Stimulated activated CD4-positive, alpha-beta T cell treated with anti-CD3 and anti-CD28 coated beads, Interleukin-12 subunit alpha, Interleukin-12 subunit beta, amount 100 ng/mL, for 4 hours (primary cell): ENCODE data around the gene SSBP2.
A peak's percentile ranks its signal among the peaks of the same experiment; 100 is the strongest.
"Not testable (repeated sequence)": the region's sequence is repeated elsewhere in the genome, so short reads cannot be mapped to it uniquely, and the experiment has no call there.

Experiments
- DNase-seq: peaks from one replicate; pipeline ENCODE4 v3.0.0-alpha.2; 2020

The SSBP2 gene

DNA sequence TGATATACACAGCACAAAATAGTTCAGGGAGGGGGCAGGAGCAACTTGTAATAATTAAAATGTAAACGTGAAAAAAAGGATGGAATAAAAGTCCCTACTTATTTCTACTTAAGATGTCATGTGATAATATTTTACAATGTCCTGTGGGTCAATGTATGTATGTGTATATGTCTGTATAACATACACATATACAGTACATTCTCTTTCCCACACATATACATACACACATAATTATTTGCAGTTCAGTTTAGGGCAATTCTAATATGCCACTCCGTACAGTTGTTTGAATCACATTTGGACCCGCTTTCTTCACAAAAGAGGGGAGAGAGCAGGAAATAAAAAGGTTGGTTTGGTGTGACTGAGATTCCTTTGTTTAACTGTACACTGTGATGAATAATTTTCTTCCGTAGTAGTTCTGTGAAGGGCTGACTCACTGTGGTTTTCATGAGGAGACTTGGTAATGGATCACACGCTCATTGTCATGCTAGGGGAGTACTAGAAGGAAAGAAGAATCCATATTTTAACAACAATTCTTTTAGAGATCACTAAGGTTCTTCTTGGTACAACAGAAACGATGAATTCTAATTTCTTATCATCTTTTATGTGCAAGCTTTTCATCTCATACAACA, 330.7 kb downstream of the SSBP2 start:
- DNase-seq, result no peak

DNA sequence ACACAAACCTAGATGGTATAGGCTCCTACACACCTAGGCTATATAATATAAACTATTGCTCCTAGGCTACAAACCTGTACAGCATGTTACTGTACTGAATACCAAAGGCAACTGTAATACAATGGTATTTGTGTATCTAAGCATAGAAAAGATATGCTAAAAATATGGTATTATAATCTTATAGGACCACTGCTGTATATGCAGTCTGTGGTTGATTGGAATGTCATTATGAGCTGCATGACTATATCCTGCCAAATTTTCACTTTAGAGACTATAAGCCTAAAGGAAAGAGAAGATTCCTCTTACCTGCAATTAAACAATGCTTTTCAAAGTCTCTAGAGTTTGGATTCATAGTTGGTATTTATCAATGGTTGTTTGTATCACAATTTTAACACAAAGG, 332.3 kb downstream of the SSBP2 start:
- no peak for DNase-seq

DNA sequence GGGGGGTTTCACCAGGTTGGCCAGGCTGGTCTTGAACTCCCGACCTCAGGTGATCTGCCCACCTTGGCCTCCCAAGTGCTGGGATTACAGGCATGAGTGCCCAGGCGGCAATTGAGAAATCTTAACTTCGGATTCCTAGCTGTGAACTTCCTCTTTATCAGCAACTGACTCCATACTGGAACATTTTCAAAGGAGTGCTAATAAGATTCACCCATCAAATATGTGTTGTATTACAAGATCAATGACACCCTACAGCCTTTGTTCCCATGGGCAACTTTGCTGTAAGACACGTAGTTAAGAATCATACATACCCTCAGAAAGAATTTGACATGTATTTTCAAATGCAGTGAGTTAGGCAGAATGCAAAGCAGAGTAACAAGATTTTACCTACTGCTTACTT, 333.8 kb downstream of the SSBP2 start:
- DNase-seq, result no peak

DNA sequence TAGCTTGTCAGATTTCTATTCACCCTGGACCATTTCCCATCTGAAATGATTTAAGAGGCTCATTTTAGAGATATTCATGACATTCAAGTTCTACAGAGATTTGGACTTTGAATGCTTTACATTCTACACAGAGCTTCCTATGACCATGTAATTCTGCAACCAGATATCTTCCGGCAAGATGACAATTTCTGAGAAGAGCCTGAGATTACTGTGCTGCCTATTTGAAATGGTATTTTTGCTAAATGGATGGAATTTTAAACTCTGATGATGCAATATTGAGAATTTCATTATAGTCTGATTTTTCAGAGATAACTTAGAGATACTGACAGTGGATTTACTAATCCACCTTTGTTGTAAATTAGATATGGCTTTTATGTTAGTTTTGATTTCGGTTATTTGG, 341.0 kb downstream of the SSBP2 start:
- no peak for DNase-seq

DNA sequence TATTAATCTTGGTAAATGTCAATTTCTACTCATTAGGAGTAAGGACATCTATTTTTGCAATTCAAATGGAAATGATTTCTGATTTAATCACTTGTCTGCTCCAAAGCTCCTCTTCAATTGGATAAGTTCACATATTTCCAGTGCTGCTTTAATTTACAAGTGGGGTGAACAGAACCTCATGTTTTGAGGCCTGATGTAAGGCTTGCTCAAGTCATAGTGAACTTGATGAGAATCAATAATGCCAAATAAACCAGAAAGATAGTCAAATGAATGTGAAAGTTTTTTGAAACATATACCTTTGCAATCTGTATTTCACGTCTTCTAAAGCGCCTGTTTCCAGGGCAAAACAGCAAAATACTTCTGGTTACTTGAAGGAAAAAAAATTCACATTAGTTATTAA, 341.5 kb downstream of the SSBP2 start:
- no peak for DNase-seq

DNA sequence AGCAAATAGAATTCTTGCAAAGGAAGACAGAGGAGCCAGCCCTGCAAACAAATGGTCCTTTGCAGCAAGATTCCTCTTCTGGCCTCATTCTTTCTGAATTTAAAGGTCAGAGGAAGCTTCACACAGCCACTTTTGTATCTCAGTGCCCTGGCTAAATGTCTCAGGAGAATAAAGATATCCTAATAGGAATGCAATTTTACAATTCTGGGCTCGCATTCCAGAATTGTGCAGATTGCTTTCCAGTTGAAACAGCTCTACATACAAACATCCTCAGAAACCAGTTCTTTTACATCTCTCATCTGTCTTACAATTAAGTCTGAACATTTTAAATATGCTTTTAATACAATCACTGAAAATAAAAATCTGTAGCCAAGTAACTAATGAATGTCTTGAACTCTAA, 342.4 kb downstream of the SSBP2 start:
- no peak for DNase-seq

DNA sequence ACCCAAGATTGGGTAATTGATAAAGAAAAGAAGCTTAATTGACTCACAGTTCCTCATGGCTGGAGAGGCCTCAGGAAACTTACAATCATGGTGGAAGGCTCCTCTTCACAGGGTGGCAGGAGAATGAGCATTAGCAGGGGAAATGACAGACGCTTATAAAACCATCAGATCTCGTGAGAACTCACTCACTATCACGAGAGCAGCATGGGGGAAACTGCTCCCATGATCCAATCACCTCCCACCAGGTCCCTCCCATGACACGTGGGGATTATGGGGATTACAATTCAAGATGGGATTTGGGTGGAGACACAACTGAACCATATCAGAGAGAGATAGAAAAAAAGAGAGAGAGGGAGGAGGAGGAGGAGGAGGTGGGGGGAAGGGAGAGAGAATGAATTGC, 343.1 kb downstream of the SSBP2 start:
- DNase-seq, result not testable (repeated sequence)

DNA sequence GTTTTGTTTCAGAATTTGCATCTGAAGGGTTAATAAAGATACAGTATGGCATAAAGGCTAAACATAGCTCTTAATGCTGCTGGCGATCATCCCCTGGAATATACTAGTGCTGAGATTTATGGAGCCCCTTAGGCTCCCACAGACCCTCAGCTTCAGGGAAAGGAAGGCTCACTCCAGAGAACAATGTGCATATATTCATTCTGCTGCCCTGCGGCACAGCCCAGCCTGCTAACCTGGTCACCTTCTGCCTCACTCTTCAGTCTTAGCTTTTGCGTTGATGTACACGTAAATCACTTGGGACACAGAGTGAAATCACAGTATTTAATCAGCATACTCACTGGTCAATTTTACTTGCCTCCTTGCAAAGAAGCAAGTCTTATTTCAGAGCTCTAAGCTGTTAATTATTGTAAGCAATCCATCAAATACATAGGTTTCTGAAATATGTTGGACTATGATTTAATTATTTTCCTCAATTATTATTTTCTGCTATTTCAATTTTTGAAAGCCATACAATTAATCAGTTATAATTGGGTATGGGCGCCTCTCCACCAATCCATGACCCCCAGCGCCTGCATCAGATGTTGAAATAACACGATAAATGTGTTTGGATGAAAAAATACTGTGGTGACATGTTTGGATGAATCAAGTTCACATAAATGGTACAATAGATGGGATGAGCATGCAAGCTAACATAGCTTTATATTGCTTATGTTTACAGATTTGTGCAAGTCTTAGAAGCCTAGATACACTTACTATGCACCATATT, 345.6 kb downstream of the SSBP2 start:
- no peak for DNase-seq

DNA sequence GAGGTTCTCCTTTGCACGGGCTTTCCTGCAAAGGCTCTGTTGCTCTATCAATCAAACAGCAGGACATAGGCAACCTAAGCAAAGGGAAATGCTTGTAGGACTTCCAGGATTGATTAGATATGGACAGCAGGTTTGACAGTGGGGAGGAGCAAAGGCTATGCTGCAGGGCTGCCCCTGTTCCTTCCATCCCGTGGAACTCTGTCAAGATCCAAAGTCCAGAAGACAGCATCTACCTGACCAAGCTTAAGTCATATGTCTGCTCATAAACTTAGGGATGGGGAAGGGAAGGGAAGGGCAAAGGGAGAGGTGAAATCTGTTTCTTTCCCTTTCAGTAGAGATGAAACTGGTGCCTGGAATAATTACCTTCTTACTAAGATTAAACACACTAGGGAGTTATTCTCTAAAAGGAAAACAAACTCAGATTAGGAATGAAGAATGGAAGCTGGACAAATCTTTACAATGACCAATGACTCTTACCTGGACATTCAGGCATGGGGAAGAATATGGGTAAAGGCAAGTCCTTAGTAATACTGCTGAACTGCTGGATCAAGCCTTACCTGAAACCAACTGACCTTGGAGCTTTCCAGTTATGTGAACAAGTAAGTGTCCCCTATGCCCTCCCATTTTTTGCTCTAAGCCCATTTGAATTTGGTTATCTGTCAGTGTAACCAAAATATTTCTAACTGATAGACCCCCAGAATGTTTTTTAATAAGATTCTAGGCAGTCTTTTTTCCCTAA, 348.5 kb downstream of the SSBP2 start:
- DNase-seq, result no peak

DNA sequence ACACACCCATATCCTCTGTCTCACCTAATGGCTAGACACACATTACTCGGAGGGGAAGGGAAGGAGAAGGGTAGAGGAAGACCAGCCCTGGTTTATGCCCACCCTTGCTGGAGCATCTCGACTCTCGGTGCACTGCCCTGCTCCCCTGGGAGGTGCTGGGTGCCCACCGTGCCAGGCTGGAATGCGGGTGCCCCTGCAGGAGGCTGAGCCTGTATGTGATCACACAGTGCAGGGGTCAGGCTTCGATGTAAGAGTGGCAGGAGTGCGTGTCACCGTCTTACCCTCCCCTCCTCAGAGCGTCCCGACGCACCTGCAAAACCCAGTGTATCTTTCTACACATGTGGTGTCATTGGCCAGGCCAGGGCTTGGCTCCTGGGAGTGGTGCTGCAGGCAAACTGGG, 349.6 kb downstream of the SSBP2 start:
- DNase-seq, result no peak

DNA sequence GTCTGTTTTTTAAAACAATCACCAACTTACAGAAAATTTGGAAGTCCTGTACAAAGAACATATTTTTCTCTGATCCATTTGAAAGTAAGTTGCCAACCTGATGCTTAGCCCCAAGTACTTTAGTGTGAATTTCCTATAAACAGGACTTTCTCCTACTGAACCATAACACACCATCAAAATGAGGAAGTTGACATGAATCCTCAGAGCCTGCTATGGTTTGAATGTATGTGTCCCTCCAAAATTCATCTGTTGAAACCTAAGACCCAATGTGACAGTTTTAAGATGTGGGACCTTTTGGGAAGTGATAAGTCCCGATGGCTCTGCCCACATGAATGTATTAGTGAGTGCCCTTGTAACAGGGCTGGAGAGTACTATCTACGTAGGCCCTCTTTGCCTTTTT, 350.5 kb downstream of the SSBP2 start:
- DNase-seq, result no peak

DNA sequence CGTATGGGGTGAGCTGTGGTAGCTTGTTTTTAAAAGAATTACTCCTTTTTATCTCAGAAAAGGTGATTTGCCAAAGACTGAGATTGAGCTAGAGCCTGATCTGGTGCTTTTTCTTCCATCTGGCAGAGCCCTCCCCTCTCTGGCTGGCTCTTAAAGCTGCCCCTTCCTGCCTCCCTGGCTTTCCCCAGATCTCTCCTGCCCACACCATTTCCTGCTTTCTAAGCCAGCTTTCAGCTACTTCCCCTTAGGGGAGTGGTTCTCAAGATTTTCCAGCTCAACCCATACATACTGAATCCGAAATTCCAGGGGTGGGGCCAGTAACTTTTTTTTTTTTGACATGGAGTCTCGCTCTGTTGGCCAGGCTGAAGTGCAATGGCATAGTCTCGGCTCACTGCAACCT, 352.2 kb downstream of the SSBP2 start:
- no peak for DNase-seq

DNA sequence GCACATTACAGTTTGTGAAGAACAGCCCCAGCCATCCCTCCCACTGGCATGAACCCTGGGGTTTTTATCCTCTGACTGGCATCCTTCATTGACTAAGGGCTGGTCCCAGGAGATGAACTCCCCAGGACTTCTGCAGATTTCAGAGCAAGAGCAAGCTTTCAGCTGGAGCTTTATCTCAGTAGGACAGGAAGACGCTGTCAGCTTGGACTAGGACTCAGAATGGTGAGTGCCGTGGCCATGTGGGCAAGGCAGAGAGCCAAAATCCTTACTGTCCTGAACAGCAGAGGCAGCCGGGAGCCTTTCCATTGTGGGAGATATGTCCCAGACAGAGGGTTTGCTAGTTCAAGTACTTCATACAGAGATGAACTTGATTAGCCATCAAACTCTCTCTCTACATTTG, 353.7 kb downstream of the SSBP2 start:
- no peak for DNase-seq

DNA sequence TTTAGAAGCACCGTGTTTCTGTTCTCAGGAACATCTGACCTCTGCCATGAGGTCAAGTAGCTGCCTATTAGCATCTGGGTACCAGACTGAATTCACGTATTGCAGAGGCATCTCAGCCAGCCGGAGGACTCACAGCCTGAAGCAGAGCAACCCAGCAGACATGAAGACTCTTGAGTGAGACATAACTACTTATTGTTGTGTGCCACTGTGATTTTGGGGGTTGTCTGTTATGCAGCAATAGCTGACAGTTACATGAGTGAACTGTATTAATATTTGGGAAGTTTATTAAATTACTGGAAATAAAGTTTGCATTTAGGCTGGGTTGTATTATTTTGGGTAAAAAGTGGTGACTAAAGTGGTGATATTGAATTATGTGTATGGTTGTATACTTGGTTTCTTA, 355.6 kb downstream of the SSBP2 start:
- DNase-seq, result no peak

DNA sequence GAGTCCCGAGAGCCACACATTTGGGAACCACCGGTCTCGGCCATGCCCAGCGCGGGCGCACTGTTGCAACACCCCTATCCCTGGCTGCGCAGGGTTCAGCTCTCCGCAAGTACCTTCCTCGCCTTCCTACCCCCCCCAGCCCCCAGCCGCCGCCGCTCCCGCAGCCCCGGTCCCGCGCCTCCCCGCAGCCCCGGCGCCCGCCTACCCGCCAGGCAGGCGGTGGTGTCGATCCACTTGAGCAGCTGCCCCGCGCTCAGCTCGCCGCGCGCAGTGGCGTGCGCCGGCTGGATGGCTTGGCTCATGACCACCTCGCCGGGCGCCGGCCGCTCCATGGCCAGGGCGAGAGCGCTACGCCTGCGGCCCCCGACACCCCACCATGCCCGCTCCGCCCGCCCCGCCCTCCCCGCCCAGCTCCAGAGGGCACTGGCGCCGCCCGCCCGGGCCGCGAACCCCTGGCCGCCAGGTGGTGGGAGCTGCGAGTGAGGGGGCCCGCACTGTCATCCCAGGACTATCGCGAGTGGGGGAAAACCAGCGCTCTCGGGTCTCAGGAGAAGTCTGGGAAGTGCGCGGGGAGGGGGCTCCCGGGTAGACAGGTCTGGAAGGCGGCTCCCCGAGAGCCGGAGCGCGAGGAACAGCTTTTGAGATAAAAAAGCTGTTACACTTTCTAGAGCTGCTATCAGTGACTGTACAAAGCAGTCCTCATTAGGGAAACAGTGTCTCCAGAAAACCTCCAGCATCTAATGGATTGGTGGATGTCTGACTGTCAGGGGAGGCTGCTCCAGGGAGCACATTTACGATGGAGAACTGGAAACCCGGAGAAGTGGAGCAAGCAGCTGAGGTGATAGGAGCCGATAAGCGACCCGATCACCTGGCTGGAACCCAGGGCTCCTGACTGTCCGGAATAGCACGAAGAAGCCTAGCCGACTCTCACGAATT, 356.8 kb downstream of the SSBP2 start, which contains the start of gene ACOT12:
Gene ACOT12 (minus strand): TSS at position 352 of the 936 bp plus-strand sequence. CDS start 20 bp downstream, at position 332.
- peak; percentile 0 for DNase-seq

DNA sequence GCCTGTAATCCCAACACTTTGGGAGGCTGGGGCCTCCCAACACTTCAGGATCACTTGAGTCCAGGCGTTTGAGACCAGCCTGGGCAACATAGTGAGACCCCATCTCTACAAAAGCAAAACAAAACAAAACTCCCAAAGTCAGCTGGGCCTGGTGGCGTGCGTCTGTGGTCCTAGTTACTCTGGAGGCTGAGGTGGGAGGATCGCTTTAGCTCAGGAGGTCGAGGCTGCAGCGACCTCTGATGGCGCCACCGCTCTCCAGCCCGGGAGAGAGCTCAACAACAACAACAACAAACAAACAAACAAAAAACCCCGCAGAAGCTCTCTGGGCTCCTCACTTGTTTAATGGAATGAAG, 357.5 kb downstream of the SSBP2 start:
- DNase-seq, result no peak

DNA sequence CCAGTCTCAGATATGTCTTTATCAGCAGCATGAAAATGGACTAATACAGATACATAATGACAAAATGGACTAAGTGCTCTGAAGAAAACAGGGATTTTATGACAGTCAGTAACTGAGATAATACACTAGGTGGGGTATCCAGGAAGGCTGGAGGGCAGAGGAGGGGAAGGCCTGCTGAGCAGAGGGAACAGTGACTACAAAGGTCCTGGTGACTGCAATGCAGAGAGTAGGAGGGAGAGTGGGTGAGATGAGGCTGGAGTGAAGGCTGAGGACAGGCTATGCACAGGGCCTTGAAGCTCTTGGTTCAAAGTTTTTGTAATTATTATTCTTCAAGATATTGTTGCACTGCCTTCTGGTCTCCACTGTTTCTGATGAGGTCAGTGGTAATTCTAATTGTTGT, 361.9 kb downstream of the SSBP2 start:
- no peak for DNase-seq

DNA sequence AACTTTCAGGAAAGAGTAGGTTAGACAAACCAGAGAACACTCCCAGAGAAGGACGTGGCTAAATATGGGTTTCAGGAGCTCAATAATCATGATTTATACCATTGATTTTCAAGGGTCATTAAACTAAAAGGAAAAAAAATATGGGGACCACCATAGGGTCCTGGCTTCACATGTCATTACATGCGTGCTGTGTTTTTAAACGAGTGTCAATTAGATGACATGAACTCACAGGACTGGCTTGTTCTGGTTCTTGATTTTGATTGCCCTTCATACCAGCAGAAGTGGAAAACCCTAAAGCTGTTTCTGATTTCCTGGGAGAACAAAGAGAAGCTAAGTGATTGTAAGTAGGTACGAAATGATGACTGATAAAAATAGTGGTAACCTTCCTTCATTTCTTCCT, 362.7 kb downstream of the SSBP2 start:
- no peak for DNase-seq

DNA sequence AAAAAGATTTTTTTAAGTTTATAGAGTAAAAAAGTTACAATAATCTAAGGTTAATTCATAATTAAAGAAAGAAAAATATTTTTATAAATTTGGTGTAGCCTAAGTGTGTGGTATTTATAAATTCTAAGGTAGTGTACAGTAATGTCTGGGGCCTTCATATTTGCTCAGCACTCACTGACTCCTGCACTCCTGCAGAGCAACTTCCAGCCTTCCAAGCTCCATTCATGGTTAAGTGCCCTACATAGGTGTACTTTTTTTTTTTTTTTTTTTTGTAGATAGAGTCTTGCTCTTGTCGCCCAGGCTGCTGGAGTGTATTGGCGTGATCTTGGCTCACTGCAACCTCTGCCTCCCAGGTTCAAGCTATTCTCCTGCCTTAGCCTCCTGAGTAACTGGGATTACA, 367.0 kb downstream of the SSBP2 start:
- no peak for DNase-seq

DNA sequence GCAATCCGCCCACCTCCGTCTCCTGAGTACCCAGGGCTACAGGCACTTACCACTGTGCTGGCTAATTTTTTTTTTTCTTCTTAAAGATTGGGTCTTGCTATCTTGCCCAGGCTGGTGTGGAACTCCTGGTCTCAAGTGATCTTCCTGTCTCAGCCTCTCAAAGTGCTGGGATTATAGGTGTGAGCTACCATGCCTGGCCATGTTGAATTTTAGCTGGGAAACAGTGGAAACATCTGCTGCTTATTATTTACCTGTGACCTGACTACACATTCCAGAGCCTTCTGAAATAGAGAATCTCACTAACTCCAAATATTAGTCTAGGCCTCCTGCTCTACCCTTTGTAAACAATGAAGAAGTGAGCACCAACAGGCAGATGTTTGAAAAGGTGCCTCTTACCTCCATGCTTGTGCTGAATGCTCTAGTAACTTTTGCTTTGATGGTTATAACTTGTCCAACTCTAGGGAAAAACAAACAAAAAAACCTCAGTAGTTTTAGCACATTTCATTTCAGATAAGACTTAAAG, 379.5 kb downstream of the SSBP2 start:
- DNase-seq, result no peak

DNA sequence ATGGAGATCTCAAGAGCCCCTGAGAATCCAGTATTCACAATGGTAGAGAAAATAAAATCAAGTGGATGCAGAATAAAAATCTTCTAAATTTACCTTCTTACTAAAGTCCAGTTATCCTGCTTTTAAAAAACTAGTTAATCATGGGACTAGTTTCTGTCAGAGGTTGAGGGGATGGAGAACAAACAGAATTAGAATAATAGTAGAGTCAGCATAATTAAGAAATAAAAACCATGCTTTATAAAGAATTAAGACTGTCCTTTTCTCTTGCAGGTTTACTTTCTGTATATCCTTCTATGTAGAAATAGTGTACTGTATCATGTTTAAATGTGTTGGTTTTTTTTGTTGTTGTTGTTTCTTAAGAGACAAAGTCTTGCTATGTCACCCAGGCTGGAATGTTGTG, 380.0 kb downstream of the SSBP2 start:
- no peak for DNase-seq

DNA sequence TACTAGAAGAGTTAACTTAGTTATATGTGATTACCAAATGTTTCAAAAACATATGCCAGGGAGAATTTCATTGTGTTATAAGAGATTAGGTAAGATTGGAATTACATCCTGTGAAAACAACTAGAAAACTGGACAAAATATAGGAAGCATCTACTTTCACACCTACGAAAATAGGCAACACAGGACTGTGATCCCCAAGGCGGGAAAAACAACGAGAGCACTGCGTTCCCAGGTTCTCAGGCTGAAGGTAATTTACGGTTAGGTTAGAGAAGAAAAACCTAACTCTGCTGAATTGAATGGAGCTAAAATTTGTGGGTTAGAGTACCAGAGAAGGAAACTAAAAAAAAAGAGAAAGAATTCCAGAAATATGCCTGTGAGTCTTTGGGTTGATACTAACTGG, 385.4 kb downstream of the SSBP2 start:
- DNase-seq, result no peak
